Smooth muscle cell (in vitro differentiated cells): ENCODE measurements around the gene SAMHD1. TPM values are rescaled to one million over a fixed set of nuclear protein-coding genes. Genes with fewer than 3 reads are reported as not detected.

ENCODE experiments used
- DNase-seq: peaks from one replicate; lab custom pipeline; 2025; ENCODE audit not compliant: unreplicated experiment; lab: John Stamatoyannopoulos, UW
- H2AFZ ChIP-seq: fragments of 200-600 bp; sonication (generic); 2 replicates; pipeline ENCODE4 v1.6.0; 2016; ENCODE audit warnings: antibody characterized with exemption, low read depth, mild to moderate bottlenecking
- H3F3A ChIP-seq: fragments of 200-600 bp; sonication (generic); 2 replicates; pipeline ENCODE4 v1.6.0; 2017; ENCODE audit warnings: antibody characterized with exemption, low read depth
- H3K27ac ChIP-seq: fragments of 200-600 bp; sonication (generic); 2 replicates; pipeline ENCODE4 v1.5.1; 2016; ENCODE audit warnings: low read depth, mild to moderate bottlenecking
- H3K27me3 ChIP-seq: fragments of 200-600 bp; sonication (generic); 2 replicates; pipeline ENCODE4 v1.6.1; 2016; ENCODE audit warnings: low read depth, mild to moderate bottlenecking
- H3K36me3 ChIP-seq: fragments of 200-600 bp; sonication (generic); 2 replicates; pipeline ENCODE4 v1.5.1; 2016; ENCODE audit warnings: low read depth
- H3K4me1 ChIP-seq: fragments of 200-600 bp; sonication (generic); 2 replicates; pipeline ENCODE4 v1.5.1; 2016; ENCODE audit warnings: low read depth
- H3K4me2 ChIP-seq: fragments of 200-600 bp; sonication (generic); 2 replicates; pipeline ENCODE4 v1.6.0; 2016; ENCODE audit warnings: mild to moderate bottlenecking
- H3K4me3 ChIP-seq: fragments of 200-600 bp; sonication (generic); 2 replicates; pipeline ENCODE4 v1.5.1; 2016; ENCODE audit warnings: mild to moderate bottlenecking
- H3K79me2 ChIP-seq: fragments of 200-600 bp; sonication (generic); 2 replicates; pipeline ENCODE4 v1.6.0; 2016; ENCODE audit warnings: low read depth, mild to moderate bottlenecking
- H3K9ac ChIP-seq: fragments of 200-600 bp; sonication (generic); 2 replicates; pipeline ENCODE4 v1.6.0; 2016; ENCODE audit warnings: low read depth
- H3K9me3 ChIP-seq: fragments of 200-600 bp; sonication (generic); replicated peaks from 2 replicates; pipeline ENCODE4 v1.5.1; 2016; ENCODE audit warnings: low read depth
- H4K20me1 ChIP-seq: fragments of 200-600 bp; sonication (generic); 2 replicates; pipeline ENCODE4 v1.6.0; 2016; ENCODE audit warnings: low read depth
- WGBS: methylation state at CpG from one replicate; pipeline ENCODE4 v1.1.7; 2016; ENCODE audit warnings: low lambda C conversion rate; 5-methylcytosine and 5-hydroxymethylcytosine counted together
- polyA plus RNA-seq: library from polyadenylated mRNA; unstranded; fragments of >200 nt; fragmentation: Nextera tagmentation; extraction: Ambion mirVana; gene quantifications from 2 replicates; pipeline ENCODE4 v1.2.1, GENCODE V29; 2016
- total RNA-seq: library from RNA; depleted of rRNA; stranded (reverse); fragments of >200 nt; gene quantifications from 2 replicates; pipeline ENCODE4 v1.2.3, GENCODE V29; 2014
- TF ChIP-seq, protein P1 (sequence below): fragments of 200-600 bp; sonication (generic); IDR thresholded peaks from 2 replicates; pipeline ENCODE4 v1.5.1; 2017; ENCODE audit warnings: borderline replicate concordance, mild to moderate bottlenecking, antibody characterized with exemption; ENCODE audit not compliant: insufficient read depth, poor library complexity, severe bottlenecking

SAMHD1 gene
- total and polyA plus RNA-seq, 2 experiments from 2014 or later: 2.1 to 4.6 TPM

DNA sequence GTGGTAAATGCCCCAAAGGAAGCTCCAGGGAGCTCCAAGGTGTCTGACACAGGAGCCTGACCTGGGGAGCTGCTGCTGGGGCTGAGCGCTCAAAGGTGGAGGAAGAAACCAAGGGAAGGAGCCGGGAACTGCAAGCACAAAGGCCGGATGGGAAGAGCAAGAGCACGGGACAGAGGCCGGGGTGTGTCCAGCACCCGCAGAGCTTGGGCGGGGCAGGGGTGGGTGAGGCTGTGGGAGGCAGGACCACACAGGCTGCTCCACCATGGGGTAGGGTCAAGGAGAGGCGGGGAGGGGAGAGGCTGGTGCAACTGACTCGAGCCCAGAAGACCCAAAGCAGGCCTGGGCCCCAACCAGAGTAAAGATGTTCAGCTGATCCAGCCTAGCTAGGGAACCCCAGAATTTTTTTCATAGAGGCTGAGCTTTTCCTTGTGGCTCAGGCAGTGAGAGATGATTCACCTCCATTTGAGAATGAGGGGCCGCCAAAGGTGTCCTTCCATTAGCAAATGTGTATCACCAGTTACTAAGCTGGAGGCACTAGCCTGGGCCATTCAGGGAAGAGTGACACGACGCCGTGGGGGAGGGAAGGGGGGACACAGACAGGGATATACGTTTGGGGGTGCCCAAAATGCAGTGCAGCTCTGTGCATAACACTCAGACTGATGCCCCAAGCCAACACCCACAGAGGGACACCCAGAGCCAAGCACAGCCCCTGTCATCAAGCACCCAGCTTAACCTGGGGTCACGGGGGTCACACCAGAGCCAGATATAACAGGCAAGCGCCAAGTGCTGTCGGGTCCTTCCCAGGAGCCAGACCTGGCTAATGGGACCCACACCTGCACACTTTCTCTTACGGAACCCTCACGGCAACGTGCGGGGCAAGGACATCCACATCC is 96.9 kb downstream of the SAMHD1 start:
- H3K4me3 ChIP-seq: no peak overlapping the region
- peaks cover 68% of the 10 kb centered on the region for H3K79me2 ChIP-seq
- no peak overlapping the region for H3K4me2 ChIP-seq
- TF ChIP-seq, protein P1, sequence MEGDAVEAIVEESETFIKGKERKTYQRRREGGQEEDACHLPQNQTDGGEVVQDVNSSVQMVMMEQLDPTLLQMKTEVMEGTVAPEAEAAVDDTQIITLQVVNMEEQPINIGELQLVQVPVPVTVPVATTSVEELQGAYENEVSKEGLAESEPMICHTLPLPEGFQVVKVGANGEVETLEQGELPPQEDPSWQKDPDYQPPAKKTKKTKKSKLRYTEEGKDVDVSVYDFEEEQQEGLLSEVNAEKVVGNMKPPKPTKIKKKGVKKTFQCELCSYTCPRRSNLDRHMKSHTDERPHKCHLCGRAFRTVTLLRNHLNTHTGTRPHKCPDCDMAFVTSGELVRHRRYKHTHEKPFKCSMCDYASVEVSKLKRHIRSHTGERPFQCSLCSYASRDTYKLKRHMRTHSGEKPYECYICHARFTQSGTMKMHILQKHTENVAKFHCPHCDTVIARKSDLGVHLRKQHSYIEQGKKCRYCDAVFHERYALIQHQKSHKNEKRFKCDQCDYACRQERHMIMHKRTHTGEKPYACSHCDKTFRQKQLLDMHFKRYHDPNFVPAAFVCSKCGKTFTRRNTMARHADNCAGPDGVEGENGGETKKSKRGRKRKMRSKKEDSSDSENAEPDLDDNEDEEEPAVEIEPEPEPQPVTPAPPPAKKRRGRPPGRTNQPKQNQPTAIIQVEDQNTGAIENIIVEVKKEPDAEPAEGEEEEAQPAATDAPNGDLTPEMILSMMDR: no peak
- no peak overlapping the region for H2AFZ ChIP-seq
- 91% methylated on average over 21 of the region's 21 CpGs for WGBS
- H3K9me3 ChIP-seq: no peaks in the 10 kb centered on the region
- DNase-seq: no peak
- H3F3A ChIP-seq: peaks cover 7% of the 10 kb centered on the region
- H3K4me1 ChIP-seq: peaks cover 7% of the 10 kb centered on the region
- H3K9ac ChIP-seq: no peak overlapping the region
- H3K27ac ChIP-seq: no peak overlapping the region
- H4K20me1 ChIP-seq: peaks cover 91% of the 10 kb centered on the region
- H3K36me3 ChIP-seq: peaks cover 3% of the 10 kb centered on the region
- no peaks in the 10 kb centered on the region for H3K27me3 ChIP-seq

DNA sequence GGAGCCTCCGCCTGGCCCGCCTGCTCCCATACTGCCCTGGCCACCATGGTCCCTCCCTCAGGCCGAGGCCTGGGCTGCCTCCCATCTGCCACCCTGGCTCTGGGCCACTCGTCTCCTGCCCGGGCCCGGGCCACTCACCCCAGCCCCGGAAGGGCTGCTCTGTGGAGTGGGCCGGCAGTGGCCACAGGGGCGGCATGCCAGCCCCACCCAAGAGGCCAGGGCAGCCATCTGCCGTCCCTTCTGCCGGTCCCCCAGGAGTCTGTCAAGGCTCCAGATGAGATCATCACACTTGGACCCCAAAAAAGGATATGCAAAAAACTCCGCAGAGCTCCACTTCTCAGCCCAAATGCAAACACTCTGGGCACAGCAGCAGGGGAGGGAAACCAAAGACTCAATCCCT is 99.3 kb downstream of the SAMHD1 start:
- Histone ChIP-seq H3K4me3 (no peak overlapping the region), H2AFZ (no peak overlapping the region), H3K27ac (no peak overlapping the region), H3K79me2 (peaks cover 59% of the 10 kb centered on the region), H3K27me3 (no peaks in the 10 kb centered on the region), H3F3A (peaks cover 4% of the 10 kb centered on the region), H3K36me3 (peaks cover 3% of the 10 kb centered on the region), H3K9ac (no peak overlapping the region), H3K4me2 (no peak overlapping the region), H3K4me1 (peaks cover 7% of the 10 kb centered on the region), H4K20me1 (peaks cover 78% of the 10 kb centered on the region), H3K9me3 (no peaks in the 10 kb centered on the region)
- DNase-seq: no peak
- WGBS: 97% methylated on average over 12 of the region's 12 CpGs
- TF ChIP-seq, protein P1: no peak

DNA sequence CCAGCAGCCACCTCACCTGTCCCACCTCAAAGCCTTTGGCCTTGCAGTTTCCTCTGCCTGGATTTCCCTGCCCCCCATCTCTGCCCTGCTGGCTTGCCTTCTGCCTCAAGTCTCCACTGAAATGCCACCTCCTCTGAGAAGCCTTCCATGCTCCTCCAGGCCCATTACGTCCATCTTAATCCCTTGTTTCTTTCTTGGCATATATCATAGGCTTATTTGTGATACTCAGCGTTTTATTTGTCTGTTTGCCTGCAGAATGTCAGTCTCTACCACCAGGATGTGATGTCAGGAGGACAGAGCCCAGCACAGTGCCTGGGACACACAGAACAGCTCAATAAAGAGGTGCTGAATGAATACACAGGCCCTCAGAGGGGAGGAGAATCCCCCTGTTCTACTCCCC is 100.0 kb downstream of the SAMHD1 start:
- Histone ChIP-seq H3K4me1 (peaks cover 5% of the 10 kb centered on the region), H3K27ac (no peak overlapping the region)
- no peak for DNase-seq

More for the DNA sequence above, 100.0 kb downstream of the SAMHD1 start:
- no peaks in the 10 kb centered on the region for H3K27me3 ChIP-seq
- no peak overlapping the region for H3K4me2 ChIP-seq
- peaks cover 72% of the 10 kb centered on the region for H4K20me1 ChIP-seq
- WGBS: 98% methylated on average over 2 of the region's 2 CpGs
- H3K9ac ChIP-seq: no peak overlapping the region
- peaks cover 3% of the 10 kb centered on the region for H3K36me3 ChIP-seq
- no peak overlapping the region for H3K4me3 ChIP-seq
- TF ChIP-seq, protein P1: no peak
- peaks cover 59% of the 10 kb centered on the region for H3K79me2 ChIP-seq
- H2AFZ ChIP-seq: no peak overlapping the region
- H3K9me3 ChIP-seq: no peaks in the 10 kb centered on the region
- H3F3A ChIP-seq: peaks cover 4% of the 10 kb centered on the region
